ENCODE data around the gene SCAF1.

SCAF1 gene

DNA sequence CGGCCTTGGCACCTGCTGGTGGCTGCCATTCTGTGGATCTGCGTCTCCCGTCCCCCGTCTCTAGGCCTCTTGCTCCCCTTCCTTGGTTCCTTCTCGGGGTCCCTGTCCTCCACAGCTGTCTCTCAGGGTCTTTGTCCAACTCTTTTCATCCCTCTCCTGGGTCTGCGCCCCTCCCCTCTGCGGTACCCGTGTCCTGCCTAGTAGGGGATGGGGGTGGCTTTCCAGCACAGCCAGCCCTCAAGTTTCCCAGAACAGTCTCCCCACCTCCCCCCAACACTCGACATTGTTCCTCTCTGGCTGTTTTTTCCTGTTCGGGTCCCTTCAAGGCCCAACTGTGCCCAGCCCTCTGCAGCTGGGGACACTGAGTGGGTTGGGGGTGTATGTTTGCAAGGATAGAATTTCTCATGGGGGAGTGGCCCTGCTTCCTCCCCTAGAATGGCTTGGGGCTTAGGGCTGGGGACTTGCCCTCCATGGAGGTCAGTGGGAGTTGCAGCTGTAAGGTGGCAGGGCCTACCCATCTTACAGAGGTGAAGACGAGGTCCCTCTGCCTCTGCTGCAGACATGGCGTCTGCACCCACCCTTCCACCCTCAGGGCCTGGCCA lies 46.6 kb downstream of the SCAF1 start:
- no peak for DNase-seq

DNA sequence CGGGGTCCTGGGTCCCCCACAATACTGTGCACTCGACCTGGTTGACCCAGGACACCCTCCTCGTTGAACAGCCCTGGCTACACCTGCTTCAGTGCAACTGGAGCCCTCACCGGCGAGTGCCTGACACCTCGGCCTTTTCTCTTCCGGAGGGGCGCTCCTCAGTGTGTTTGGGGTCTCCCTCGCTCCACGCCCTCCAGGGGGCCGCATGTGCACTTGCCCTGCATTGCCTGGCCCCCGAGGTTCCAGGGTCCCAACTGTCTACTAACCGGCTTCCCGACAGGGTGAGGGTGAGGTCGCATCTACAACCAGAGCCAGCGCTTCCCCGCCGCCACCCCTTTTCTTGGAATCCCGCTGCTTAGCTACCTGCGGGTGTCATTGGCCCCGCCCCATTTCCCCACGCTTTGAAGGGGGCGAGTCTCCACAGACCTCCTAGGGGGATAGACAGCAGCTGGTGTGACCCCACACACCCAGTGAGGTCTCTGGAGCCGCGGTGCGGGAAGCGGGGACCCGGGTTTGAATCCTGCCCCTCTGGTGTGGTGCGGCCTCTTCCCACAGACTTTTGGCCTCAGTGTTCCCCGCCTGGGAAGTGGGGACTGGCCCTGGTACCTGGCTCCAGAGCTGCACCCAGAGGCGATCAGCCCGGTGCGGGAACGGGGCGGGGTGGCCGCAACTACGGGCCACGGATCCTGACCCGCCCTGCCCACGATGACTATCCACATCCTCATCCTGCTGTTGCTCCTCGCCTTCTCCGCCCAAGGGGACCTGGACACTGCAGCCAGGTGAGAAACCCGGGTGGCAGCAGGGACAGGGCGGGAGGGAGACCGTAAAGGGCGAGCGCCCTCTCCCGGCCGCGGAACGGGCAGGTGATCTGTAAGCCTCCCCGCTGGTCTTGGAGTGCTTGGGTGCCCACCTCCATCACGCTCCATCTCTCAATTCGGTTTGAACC lies 47.4 kb downstream of the SCAF1 start, which contains the start of gene ADM5:
ADM5 (plus strand) TSS at position 462 of the 946 bp plus-strand sequence; CDS start at position 706, 244 bp downstream.
- DNase-seq = peak; percentile 39

DNA sequence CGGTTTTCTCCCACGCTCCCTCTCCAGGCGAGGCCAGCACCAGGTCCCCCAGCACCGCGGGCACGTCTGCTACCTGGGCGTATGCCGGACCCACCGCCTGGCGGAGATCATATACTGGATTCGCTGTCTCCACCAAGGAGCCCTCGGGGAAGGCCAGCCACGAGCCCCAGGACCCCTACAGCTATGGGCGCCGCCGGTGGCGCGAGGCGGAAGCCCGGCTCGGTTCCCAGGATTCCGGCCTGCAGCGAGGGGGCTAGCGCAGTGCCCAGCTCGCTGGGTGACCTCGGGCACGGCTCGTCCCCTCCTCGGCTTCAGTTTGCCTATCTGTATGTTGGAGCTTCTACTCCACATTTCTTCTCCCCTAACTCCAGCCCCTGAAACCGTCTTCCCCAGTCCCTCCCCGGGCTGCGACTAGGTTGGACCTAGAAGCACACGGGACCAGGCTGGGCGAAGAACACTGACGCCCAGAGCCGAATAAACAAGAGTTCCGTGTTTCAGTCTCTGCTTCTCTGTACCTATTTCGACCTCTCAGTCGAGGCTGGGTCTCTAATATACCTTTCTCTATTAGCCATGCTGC lies 48.2 kb downstream of the SCAF1 start:
- peak; percentile 53 for DNase-seq

DNA sequence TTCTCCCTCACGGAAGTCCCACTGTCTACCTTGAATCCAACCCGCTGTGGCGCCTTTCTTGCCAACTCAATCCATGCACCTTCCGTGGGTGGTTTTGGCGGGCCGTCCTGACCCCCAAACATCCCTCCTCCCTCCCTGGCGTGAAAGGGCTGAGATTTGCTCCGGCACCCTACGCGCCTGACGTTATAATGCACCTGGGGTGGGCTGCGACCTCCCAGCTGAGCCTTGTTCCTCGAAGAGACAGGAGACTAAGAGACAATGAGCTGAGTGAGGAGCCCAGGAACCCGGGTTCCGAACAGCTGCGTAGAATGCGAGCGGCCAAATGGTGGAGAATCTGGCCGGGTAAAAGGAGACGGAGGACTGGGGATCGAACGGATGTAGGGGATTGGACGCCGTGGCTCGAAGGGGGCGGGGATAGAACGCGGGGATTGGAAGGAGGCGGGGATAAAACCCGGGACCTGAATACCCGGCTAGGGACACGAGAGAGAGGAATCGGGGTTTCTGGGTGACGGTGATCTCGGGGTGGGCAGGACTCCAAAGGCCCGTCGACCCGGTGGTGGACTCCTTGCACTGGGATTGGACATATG lies 48.7 kb downstream of the SCAF1 start, which contains the start of gene CPT1C:
CPT1C (plus strand) TSS at position 461 of the 587 bp plus-strand sequence. CDS start 1,137 bp downstream, outside the sequence.
- peak; percentile 89 for DNase-seq

DNA sequence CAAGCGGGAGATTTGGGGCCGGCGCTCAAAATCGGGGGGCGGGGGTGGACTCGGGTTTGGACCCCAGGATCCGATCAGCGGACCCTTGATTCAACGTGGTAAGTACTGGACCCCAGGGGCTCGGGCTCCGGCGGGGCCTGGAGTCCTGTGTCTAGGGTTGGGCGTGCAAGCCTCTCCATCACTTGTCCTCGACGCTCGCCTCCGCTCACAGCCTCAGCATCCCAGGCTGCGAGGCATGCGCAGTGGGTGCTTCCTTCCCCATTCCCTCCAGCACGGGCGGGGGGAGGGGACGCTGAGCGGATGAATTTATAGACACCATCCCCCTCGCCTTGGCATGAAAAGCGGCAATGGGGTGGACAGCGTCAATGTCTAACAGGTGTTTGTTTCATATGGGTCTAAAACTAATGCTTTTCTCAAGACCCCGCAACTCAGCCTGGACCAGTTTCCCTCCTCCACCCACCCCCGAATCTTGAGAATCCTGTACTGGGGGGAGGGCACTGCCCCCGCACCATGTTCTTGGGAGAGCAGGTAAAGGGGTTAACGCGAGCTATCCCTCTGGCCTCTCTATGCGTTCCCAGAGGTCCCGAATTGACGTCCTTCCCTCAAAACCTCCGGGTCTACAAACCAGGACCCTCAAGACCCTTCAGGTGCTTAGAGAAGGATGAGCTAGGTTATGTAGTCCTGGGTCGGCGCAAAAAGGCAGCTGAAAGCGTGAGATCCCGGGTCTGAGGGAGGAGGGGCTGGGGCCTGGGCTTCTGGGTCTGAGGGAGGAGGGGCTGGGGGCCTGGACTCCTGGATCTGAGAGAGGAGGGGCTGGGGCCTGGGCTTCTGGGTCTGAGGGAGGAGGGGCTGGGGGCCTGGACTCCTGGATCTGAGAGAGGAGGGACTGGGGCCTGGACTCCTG lies 49.5 kb downstream of the SCAF1 start:
- DNase-seq = peak; percentile 60

DNA sequence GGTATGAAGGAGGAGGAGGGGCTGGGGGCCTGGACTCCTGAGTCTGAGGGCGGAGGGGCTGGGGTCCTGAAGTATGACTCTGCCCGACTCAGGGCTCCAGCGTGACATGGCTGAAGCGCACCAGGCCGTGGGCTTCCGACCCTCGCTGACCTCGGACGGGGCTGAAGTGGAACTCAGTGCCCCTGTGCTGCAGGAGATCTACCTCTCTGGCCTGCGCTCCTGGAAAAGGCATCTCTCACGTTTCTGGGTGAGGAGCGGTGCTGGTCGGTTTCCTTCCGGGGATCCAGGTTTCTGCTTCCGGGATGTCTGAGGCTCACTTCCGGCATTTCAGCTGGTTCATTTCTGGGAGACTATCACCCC lies 50.1 kb downstream of the SCAF1 start:
- no peak for DNase-seq

DNA sequence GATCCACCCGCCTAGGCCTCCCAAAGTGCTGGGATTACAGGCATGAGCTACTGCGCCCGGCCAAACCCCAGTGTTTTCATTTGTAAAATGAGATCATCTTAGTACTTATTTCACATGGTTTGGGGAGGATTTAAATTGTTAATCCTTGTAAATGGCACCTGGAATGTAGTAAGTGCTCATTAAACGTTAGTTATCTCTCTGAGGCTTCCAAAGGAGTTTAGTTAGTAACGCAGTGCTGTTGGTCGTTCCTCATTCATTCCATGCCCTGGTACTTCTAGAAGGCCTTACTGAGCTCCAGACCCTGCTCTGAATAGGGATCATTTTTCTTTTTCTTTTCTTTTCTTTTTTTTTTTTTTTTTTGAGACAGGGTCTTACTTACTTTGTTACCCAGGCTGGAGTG lies 54.1 kb downstream of the SCAF1 start:
- DNase-seq = no peak

DNA sequence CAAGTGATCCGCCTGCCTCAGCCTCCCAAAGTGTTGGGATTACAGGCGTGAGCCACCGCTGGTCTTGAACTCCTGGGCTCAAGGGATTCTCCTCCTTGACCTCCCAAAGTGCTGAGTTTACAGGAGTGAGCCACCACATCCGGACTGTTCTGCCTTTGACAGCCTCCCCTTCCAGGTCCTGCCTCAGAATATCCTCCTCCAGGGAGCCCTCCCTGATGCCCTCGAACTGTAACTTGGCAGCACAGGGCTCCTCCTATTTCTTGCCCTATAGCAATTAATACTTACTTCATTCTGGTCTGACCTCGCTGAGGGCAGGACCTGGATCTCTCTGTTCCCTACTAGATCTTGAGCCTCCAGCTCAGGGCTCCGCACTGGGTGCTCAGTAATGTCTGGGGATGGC lies 54.9 kb downstream of the SCAF1 start:
- no peak for DNase-seq

DNA sequence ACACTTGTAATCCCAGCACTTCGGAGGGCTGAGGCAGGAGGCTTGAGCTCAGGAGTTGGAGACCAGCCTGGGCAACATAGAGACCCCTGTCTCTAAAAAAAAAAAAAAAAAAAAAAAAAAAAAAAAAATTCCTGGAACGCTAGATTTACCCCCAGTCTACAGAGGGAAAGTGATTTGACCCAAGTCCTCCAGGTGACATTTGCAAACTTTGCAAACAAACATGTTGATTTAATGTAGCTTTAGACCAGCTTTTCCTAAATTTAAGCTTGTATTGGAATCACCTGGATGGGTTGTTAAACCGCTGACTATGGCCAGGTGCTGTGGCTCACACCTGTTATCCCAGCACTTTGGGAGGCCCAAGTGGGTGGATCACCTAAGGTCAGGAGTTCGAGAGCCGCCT lies 57.4 kb downstream of the SCAF1 start:
- DNase-seq = no peak

DNA sequence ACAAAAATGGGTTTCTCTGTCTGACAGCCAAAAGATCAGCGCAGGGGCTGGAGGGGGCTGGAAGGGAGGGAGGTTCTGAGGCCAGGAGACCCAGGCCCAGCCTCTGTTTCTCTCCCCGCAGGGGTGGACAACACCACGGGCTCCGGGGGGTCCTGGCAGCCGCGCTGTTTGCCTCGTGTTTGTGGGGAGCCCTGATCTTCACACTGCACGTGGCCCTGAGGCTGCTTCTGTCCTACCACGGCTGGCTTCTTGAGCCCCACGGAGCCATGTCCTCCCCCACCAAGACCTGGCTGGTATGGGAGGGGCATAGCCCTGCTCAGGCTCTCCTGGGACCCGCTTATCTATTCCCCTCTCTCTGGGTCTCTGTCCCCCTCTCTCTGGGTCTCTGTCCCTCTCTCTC lies 58.6 kb downstream of the SCAF1 start:
- DNase-seq = no peak

DNA sequence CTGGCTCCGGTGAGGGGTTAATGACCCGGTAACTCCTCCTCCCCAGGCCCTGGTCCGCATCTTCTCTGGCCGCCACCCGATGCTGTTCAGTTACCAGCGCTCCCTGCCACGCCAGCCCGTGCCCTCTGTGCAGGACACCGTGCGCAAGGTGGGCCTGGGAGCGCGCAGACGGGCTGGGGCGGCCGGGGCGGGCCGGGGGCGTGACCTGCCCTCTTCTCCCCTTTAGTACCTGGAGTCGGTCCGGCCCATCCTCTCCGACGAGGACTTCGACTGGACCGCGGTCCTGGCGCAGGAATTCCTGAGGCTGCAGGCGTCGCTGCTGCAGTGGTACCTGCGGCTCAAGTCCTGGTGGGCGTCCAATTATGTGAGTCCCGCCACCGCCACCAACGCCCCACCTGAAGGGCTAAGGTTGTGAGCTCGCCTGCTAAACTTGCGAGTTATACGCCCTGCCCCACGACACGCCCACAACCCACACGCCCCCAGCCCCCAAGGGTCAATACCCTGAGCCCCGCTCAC lies 59.3 kb downstream of the SCAF1 start:
- no peak for DNase-seq

DNA sequence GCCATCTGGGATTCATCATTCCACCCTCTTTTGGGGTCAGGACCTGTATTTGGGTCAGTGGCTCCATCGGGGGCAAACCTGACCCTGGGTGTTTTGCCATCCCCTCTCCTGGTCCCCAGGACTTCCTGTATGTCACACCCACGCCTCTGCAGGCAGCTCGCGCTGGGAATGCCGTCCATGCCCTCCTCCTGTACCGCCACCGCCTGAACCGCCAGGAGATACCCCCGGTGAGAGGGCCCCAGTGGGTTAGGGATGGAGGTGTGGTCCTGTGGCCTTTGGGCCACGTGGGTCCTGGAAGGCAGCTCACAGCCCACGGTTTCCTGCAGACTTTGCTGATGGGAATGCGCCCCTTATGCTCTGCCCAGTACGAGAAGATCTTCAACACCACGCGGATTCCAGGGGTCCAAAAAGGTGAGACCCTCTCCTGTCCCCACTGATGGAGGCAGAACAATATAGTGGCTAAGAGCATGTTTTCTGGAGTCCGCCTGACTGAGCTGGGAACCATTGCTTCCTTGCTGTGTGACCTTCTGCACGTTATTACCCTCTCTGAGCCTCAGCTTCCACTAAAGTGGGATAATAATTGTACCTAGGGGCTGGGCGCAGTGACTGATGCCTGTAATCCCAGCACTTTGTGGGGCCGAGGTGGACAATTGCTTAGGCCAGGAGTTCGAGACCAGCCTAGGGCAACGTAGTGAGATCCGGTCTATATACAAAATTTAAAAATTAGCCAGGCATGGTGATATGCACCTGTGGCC lies 63.1 kb downstream of the SCAF1 start:
- no peak for DNase-seq

DNA sequence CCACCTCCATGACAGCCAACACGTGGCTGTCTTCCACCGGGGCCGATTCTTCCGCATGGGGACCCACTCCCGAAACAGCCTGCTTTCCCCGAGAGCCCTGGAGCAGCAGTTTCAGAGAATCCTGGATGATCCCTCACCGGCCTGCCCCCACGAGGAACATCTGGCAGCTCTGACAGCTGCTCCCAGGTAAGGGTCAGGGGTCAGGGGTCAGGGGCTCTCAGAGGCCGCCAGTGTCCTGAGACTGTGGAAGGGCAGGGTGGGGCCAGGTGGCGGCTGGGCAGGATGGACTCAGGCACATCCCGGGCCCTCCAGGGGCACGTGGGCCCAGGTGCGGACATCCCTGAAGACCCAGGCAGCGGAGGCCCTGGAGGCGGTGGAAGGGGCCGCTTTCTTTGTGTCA lies 63.9 kb downstream of the SCAF1 start:
- DNase-seq = no peak

Measured in NCI-H1092 treated with DMSO at 0.1 percent for 48 hours (cell line).